HEK293 (cell line): ENCODE measurements around the gene AKAP11.
A peak's percentile ranks its signal among the peaks of the same experiment; 100 is the strongest.

Source experiments
- CTCF ChIA-PET: fragments of 350-600 bp; formaldehyde crosslinking; extraction: SDS; loops from one replicate; lab custom pipeline; 2021; ENCODE audit warnings: antibody characterized with exemption; lab: Yijun Ruan, JAX
- POLR2A ChIA-PET: fragments of 300-600 bp; formaldehyde crosslinking; extraction: SDS; loops from one replicate; lab custom pipeline; 2020; ENCODE audit warnings: antibody characterized with exemption, inconsistent platforms; lab: Yijun Ruan, JAX
- H3K27ac ChIP-seq: fragments of 200-500 bp; sonication (Bioruptor generic); 2 replicates; pipeline ENCODE4 v1.5.1; 2014; ENCODE audit warnings: low read depth, low read length, control low read depth, inconsistent platforms; ENCODE audit errors: extremely low read depth
- H3K36me3 ChIP-seq, 2 experiments: fragments of 200-500 bp in 1 of 2; sonication (Bioruptor generic) in 1 of 2; 1 replicate in 1 of 2; 2 replicates in 1 of 2; pipeline ENCODE4 v1.5.1; 2014 to 2017; ENCODE audit warnings: inconsistent platforms in 2 of 2, low read length in 2 of 2; ENCODE audit not compliant: control insufficient read depth in 2 of 2, insufficient read depth in 1 of 2
- H3K4me1 ChIP-seq: fragments of 200-500 bp; sonication (Bioruptor generic); 2 replicates; pipeline ENCODE4 v1.5.1; 2014; ENCODE audit warnings: mild to moderate bottlenecking, low read length, inconsistent platforms; ENCODE audit not compliant: control insufficient read depth, insufficient read depth
- H3K4me3 ChIP-seq: 2 replicates; pipeline ENCODE4 v1.5.1; 2011; ENCODE audit warnings: low read depth, mild to moderate bottlenecking, control low read depth, low read length, moderate library complexity
- H3K9me3 ChIP-seq: fragments of 200-500 bp; sonication (Bioruptor generic); 2 replicates; pipeline ENCODE4 v1.5.1; 2014; ENCODE audit warnings: low read depth, low read length, inconsistent platforms; ENCODE audit not compliant: control insufficient read depth, insufficient read depth
- BCL11B ChIP-seq: fragments of 450-650 bp; formaldehyde crosslinking; IDR thresholded peaks from 2 replicates; pipeline ENCODE4 v1.5.1; 2016; ENCODE audit warnings: low read depth, missing biosample characterization, missing genetic modification characterization
- SETDB1 ChIP-seq: IDR thresholded peaks from one replicate; pipeline ENCODE4 v1.6.1; 2017; ENCODE audit warnings: mild to moderate bottlenecking, low read length, moderate library complexity, mixed read lengths; ENCODE audit not compliant: insufficient read length
- ZNF610 ChIP-seq: fragments of 450-650 bp; formaldehyde crosslinking; IDR thresholded peaks from 2 replicates; pipeline ENCODE4 v1.5.1; 2016; ENCODE audit warnings: missing biosample characterization, missing genetic modification characterization, borderline replicate concordance
- ZNF621 ChIP-seq: fragments of 450-650 bp; formaldehyde crosslinking; IDR thresholded peaks from 2 replicates; pipeline ENCODE4 v1.5.1; 2017; ENCODE audit warnings: missing biosample characterization, missing genetic modification characterization
- ZNF664 ChIP-seq: fragments of 450-650 bp; formaldehyde crosslinking; IDR thresholded peaks from 2 replicates; pipeline ENCODE4 v1.5.1; 2016; ENCODE audit warnings: missing biosample characterization, missing genetic modification characterization
- ZSCAN16 ChIP-seq: fragments of 450-650 bp; formaldehyde crosslinking; IDR thresholded peaks from 2 replicates; pipeline ENCODE4 v1.5.1; 2016; ENCODE audit warnings: missing biosample characterization, missing genetic modification characterization
- TF ChIP-seq, protein P1 (sequence below): fragments of 450-650 bp; formaldehyde crosslinking; IDR thresholded peaks from 2 replicates; pipeline ENCODE4 v1.5.1; 2016; ENCODE audit warnings: missing biosample characterization, missing genetic modification characterization, borderline replicate concordance
- TF ChIP-seq, protein P2 (sequence below): fragments of 450-650 bp; formaldehyde crosslinking; IDR thresholded peaks from 2 replicates; pipeline ENCODE4 v1.5.1; 2016; ENCODE audit warnings: missing biosample characterization, missing genetic modification characterization
- TF ChIP-seq, protein P3 (sequence below): fragments of 450-650 bp; formaldehyde crosslinking; conservative IDR thresholded peaks from 2 replicates; pipeline ENCODE4 v1.5.1; 2016; ENCODE audit warnings: low read depth, missing biosample characterization, missing genetic modification characterization

Gene AKAP11

DNA sequence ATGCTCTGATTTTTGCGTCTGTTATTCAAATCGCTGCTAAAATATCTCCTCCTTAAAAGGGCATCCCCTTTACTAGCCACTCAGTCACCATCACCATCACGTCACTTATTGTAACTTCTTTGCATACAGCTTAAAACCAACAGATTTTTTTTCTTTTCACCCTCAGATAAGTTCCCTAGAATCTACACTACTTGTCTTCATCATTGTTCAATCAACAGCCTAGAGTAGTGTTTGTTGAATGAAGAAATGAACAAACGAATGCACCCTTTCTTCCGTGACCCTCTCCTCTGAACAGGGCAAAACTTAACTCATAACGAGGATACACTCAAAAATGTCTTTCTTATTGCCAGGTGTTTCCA lies 1.1 kb upstream of the AKAP11 start:
- H3K4me3 ChIP-seq: no peak overlapping the region

DNA sequence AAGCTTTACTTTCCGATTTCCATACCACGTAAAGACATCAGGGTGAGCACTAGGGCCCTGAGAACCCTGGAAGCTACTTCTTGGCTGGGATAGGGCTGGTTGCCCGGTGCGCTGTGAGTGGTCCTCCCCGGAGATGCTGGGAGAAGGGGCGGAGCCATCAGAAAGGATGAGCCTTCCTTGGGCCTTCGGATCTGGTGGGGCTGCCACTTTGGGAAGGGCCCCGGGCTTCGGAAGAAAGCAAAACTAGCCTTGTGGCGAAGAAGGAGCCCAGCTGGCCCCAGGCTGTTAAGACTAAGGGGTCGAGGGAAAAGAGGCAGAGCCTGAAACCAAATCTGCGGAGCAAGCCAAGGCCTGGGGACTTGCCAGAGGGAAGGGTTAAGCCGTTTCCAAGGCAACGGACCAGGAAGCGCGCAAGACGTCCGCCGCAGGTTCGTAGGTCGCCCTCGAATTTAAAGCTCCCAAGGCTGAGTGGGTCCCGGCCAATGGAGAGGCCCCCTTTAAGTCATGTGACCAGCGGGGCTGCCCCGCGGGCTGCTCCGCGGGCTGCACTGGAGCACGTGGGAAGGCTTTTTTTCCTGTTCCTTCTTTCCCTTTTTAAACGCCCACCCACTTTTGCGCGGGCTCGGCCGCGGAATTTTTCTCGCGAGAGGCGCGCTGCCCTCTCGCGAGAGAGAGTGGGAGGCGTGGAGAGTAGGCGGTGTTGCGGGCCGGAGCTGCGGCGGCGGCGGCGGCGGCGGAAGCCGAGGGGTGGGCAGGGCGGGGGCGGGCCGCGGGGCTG lies 426 bp upstream of the AKAP11 start:
- ChIA-PET CTCF (no interaction called here), POLR2A (interaction anchor here (0.5 kb wide), 1 partner anchor 27 kb away, joined by 3 read pairs; no protein-coding TSS in a partner anchor)
- peak overlapping the region; percentile 71 for H3K4me3 ChIP-seq
- peaks cover 5% of the 10 kb centered on the region; the same call in 1 of the 2 replicates for H3K4me1 ChIP-seq
- peak overlapping the region; percentile 69 for H3K27ac ChIP-seq
- H3K36me3 ChIP-seq: no peaks in the 10 kb centered on the region
- H3K9me3 ChIP-seq: no peaks in the 10 kb centered on the region
- TF ChIP-seq, protein P1, sequence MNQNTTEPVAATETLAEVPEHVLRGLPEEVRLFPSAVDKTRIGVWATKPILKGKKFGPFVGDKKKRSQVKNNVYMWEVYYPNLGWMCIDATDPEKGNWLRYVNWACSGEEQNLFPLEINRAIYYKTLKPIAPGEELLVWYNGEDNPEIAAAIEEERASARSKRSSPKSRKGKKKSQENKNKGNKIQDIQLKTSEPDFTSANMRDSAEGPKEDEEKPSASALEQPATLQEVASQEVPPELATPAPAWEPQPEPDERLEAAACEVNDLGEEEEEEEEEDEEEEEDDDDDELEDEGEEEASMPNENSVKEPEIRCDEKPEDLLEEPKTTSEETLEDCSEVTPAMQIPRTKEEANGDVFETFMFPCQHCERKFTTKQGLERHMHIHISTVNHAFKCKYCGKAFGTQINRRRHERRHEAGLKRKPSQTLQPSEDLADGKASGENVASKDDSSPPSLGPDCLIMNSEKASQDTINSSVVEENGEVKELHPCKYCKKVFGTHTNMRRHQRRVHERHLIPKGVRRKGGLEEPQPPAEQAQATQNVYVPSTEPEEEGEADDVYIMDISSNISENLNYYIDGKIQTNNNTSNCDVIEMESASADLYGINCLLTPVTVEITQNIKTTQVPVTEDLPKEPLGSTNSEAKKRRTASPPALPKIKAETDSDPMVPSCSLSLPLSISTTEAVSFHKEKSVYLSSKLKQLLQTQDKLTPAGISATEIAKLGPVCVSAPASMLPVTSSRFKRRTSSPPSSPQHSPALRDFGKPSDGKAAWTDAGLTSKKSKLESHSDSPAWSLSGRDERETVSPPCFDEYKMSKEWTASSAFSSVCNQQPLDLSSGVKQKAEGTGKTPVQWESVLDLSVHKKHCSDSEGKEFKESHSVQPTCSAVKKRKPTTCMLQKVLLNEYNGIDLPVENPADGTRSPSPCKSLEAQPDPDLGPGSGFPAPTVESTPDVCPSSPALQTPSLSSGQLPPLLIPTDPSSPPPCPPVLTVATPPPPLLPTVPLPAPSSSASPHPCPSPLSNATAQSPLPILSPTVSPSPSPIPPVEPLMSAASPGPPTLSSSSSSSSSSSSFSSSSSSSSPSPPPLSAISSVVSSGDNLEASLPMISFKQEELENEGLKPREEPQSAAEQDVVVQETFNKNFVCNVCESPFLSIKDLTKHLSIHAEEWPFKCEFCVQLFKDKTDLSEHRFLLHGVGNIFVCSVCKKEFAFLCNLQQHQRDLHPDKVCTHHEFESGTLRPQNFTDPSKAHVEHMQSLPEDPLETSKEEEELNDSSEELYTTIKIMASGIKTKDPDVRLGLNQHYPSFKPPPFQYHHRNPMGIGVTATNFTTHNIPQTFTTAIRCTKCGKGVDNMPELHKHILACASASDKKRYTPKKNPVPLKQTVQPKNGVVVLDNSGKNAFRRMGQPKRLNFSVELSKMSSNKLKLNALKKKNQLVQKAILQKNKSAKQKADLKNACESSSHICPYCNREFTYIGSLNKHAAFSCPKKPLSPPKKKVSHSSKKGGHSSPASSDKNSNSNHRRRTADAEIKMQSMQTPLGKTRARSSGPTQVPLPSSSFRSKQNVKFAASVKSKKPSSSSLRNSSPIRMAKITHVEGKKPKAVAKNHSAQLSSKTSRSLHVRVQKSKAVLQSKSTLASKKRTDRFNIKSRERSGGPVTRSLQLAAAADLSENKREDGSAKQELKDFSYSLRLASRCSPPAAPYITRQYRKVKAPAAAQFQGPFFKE (tag by site-specific recombination): no peak
- TF ChIP-seq, protein P2, sequence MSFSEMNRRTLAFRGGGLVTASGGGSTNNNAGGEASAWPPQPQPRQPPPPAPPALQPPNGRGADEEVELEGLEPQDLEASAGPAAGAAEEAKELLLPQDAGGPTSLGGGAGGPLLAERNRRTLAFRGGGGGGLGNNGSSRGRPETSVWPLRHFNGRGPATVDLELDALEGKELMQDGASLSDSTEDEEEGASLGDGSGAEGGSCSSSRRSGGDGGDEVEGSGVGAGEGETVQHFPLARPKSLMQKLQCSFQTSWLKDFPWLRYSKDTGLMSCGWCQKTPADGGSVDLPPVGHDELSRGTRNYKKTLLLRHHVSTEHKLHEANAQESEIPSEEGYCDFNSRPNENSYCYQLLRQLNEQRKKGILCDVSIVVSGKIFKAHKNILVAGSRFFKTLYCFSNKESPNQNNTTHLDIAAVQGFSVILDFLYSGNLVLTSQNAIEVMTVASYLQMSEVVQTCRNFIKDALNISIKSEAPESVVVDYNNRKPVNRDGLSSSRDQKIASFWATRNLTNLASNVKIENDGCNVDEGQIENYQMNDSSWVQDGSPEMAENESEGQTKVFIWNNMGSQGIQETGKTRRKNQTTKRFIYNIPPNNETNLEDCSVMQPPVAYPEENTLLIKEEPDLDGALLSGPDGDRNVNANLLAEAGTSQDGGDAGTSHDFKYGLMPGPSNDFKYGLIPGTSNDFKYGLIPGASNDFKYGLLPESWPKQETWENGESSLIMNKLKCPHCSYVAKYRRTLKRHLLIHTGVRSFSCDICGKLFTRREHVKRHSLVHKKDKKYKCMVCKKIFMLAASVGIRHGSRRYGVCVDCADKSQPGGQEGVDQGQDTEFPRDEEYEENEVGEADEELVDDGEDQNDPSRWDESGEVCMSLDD (tag by site-specific recombination): no peak
- TF ChIP-seq ZSCAN16 (tag by site-specific recombination) (no peak), BCL11B (tag by site-specific recombination) (no peak), ZNF621 (tag by site-specific recombination) (no peak), ZNF664 (tag by site-specific recombination) (no peak)
- TF ChIP-seq, protein P3, sequence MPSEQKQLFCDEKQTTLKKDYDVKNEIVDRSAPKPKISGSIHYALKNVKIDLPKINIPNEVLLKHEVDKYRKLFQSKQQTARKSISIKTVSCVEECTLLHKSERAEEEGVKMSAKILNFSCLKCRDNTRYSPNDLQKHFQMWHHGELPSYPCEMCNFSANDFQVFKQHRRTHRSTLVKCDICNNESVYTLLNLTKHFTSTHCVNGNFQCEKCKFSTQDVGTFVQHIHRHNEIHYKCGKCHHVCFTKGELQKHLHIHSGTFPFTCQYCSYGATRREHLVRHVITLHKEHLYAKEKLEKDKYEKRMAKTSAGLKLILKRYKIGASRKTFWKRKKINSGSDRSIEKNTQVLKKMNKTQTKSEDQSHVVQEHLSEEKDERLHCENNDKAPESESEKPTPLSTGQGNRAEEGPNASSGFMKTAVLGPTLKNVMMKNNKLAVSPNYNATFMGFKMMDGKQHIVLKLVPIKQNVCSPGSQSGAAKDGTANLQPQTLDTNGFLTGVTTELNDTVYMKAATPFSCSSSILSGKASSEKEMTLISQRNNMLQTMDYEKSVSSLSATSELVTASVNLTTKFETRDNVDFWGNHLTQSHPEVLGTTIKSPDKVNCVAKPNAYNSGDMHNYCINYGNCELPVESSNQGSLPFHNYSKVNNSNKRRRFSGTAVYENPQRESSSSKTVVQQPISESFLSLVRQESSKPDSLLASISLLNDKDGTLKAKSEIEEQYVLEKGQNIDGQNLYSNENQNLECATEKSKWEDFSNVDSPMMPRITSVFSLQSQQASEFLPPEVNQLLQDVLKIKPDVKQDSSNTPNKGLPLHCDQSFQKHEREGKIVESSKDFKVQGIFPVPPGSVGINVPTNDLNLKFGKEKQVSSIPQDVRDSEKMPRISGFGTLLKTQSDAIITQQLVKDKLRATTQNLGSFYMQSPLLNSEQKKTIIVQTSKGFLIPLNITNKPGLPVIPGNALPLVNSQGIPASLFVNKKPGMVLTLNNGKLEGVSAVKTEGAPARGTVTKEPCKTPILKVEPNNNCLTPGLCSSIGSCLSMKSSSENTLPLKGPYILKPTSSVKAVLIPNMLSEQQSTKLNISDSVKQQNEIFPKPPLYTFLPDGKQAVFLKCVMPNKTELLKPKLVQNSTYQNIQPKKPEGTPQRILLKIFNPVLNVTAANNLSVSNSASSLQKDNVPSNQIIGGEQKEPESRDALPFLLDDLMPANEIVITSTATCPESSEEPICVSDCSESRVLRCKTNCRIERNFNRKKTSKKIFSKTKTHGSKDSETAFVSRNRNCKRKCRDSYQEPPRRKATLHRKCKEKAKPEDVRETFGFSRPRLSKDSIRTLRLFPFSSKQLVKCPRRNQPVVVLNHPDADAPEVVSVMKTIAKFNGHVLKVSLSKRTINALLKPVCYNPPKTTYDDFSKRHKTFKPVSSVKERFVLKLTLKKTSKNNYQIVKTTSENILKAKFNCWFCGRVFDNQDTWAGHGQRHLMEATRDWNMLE (tag by site-specific recombination): peak; percentile 64; the same call in 1 of the 2 replicates

More for the DNA sequence above, 1.1 kb upstream of the AKAP11 start:
- POLR2A ChIA-PET: interaction anchor here (0.5 kb wide), 1 partner anchor 26 kb away, joined by 3 read pairs; no protein-coding TSS in a partner anchor
- Histone ChIP-seq H3K27ac (no peak overlapping the region), H3K36me3 (no peaks in the 10 kb centered on the region), H3K4me1 (peaks cover 5% of the 10 kb centered on the region; the same call in 1 of the 2 replicates), H3K9me3 (no peaks in the 10 kb centered on the region)
- CTCF ChIA-PET: no interaction called here
- TF ChIP-seq, protein P1 (tag by site-specific recombination): no peak
- peak; percentile 8 for TF ChIP-seq SETDB1
- TF ChIP-seq ZNF610 (tag by site-specific recombination): 0 out of 2 replicates have a peak, but pooled peaks have one; percentile 2
